HepG2 (cell line): Measurements from ENCODE around the gene PLK3.

Source experiments
- ASH2L ChIP-seq: fragments of 300-600, 200-600 bp; sonication (generic); IDR thresholded peaks from 2 replicates; pipeline ENCODE4 v1.7.0; 2017; ENCODE audit warnings: low read depth, mild to moderate bottlenecking, moderate library complexity, mixed read lengths, low read length; ENCODE audit not compliant: insufficient read length
- ETV6 ChIP-seq: sonication (generic); formaldehyde crosslinking; conservative IDR thresholded peaks from 2 replicates; pipeline ENCODE4 v1.4.0; 2020; ENCODE audit warnings: missing genetic modification reagents
- FOSL2 ChIP-seq: sonication (generic); formaldehyde crosslinking; IDR thresholded peaks from 2 replicates; pipeline ENCODE4 v1.4.0; 2020; ENCODE audit warnings: missing genetic modification reagents
- HIVEP1 ChIP-seq: sonication (generic); formaldehyde crosslinking; IDR thresholded peaks from 2 replicates; pipeline ENCODE4 v1.4.0; 2020; ENCODE audit warnings: mild to moderate bottlenecking, missing genetic modification reagents
- POLR2AphosphoS5 ChIP-seq: IDR thresholded peaks from 2 replicates; pipeline ENCODE4 v1.6.1; 2012; ENCODE audit warnings: low read depth, low read length
- U2AF1 ChIP-seq: fragments of 200-400 bp; formaldehyde crosslinking; optimal IDR thresholded peaks from 2 replicates; pipeline ENCODE3; 2017; ENCODE audit warnings: mild to moderate bottlenecking, low read depth, low read length
- ZBTB8A ChIP-seq: sonication (generic); formaldehyde crosslinking; IDR thresholded peaks from 2 replicates; pipeline ENCODE4 v1.4.0; 2020; ENCODE audit warnings: mild to moderate bottlenecking, low read depth, missing genetic modification reagents, borderline replicate concordance
- ZFP36 ChIP-seq: fragments of 150-350 bp; IDR thresholded peaks from 2 replicates; pipeline ENCODE4 v1.6.1; 2018; ENCODE audit warnings: borderline replicate concordance, low read length, low read depth; ENCODE audit not compliant: partially characterized antibody
- ZNF501 ChIP-seq: sonication (generic); formaldehyde crosslinking; IDR thresholded peaks from 2 replicates; pipeline ENCODE4 v1.5.1; 2020; ENCODE audit warnings: mild to moderate bottlenecking, moderate library complexity, missing genetic modification reagents
- ZNF552 ChIP-seq: sonication (generic); formaldehyde crosslinking; IDR thresholded peaks from 2 replicates; pipeline ENCODE4 v1.9.0; 2022; ENCODE audit warnings: missing genetic modification reagents, mild to moderate bottlenecking, borderline replicate concordance
- TF ChIP-seq, protein P1 (sequence below): sonication (generic); formaldehyde crosslinking; IDR thresholded peaks from 2 replicates; pipeline ENCODE4 v1.4.0; 2020; ENCODE audit warnings: missing genetic modification reagents
- TF ChIP-seq, protein P2 (sequence below): IDR thresholded peaks from 2 replicates; pipeline ENCODE4 v1.4.0; 2020; ENCODE audit warnings: mild to moderate bottlenecking, missing genetic modification reagents

DNA sequence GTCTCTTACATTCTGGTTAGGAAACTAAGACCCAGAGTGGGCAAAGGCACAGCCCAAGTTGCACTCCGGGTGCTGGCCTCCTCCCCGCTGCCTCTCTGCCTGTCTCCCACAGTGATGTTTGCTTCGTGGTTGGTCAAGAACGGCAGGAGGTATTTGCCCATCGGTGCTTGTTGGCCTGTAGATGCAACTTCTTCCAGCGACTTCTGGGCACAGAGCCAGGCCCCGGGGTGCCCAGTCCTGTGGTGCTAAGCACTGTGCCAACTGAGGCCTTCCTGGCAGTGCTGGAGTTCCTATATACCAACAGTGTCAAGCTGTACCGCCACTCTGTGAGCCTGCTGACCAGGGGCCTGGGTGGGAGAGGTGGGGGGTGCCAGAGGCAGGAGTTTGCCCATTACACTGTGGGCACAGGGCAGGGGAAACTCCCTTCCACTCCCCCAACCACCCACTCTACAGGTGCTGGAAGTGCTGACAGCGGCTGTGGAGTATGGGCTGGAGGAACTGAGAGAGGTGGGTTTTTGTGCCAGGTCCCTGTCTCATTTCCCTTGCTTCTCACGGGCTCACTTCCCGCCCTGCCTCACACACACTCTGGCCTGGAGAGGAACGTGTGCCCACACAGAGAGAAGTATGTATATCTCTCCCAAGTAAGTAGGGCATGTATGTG lies 10.1 kb downstream of the PLK3 start:
- TF ChIP-seq ETV6 (no peak), ZNF501 (CRISPR knock-in tag) (no peak), HIVEP1 (CRISPR knock-in tag) (no peak), POLR2AphosphoS5 (no peak), U2AF1 (no peak), ASH2L (no peak), FOSL2 (CRISPR knock-in tag) (no peak), ZNF552 (no peak), ZFP36 (no peak), ZBTB8A (no peak)
- TF ChIP-seq, protein P1, sequence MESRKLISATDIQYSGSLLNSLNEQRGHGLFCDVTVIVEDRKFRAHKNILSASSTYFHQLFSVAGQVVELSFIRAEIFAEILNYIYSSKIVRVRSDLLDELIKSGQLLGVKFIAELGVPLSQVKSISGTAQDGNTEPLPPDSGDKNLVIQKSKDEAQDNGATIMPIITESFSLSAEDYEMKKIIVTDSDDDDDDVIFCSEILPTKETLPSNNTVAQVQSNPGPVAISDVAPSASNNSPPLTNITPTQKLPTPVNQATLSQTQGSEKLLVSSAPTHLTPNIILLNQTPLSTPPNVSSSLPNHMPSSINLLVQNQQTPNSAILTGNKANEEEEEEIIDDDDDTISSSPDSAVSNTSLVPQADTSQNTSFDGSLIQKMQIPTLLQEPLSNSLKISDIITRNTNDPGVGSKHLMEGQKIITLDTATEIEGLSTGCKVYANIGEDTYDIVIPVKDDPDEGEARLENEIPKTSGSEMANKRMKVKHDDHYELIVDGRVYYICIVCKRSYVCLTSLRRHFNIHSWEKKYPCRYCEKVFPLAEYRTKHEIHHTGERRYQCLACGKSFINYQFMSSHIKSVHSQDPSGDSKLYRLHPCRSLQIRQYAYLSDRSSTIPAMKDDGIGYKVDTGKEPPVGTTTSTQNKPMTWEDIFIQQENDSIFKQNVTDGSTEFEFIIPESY (CRISPR knock-in tag): no peak
- TF ChIP-seq, protein P2, sequence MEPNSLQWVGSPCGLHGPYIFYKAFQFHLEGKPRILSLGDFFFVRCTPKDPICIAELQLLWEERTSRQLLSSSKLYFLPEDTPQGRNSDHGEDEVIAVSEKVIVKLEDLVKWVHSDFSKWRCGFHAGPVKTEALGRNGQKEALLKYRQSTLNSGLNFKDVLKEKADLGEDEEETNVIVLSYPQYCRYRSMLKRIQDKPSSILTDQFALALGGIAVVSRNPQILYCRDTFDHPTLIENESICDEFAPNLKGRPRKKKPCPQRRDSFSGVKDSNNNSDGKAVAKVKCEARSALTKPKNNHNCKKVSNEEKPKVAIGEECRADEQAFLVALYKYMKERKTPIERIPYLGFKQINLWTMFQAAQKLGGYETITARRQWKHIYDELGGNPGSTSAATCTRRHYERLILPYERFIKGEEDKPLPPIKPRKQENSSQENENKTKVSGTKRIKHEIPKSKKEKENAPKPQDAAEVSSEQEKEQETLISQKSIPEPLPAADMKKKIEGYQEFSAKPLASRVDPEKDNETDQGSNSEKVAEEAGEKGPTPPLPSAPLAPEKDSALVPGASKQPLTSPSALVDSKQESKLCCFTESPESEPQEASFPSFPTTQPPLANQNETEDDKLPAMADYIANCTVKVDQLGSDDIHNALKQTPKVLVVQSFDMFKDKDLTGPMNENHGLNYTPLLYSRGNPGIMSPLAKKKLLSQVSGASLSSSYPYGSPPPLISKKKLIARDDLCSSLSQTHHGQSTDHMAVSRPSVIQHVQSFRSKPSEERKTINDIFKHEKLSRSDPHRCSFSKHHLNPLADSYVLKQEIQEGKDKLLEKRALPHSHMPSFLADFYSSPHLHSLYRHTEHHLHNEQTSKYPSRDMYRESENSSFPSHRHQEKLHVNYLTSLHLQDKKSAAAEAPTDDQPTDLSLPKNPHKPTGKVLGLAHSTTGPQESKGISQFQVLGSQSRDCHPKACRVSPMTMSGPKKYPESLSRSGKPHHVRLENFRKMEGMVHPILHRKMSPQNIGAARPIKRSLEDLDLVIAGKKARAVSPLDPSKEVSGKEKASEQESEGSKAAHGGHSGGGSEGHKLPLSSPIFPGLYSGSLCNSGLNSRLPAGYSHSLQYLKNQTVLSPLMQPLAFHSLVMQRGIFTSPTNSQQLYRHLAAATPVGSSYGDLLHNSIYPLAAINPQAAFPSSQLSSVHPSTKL (CRISPR knock-in tag): no peak
